H9 (cell line): ENCODE data around the gene ITGBL1. TPM values are rescaled to one million over a fixed set of nuclear protein-coding genes. Genes with fewer than 3 reads are reported as not detected.

ENCODE experiments used
- DNase-seq: peaks from one replicate; pipeline ENCODE4 v3.0.0-alpha.2; 2017
- H2AFZ ChIP-seq: one replicate; pipeline ENCODE4 v1.6.1; 2013; ENCODE audit warnings: mild to moderate bottlenecking, low read length, control low read depth, moderate library complexity
- H2AK5ac ChIP-seq: 2 replicates; pipeline ENCODE4 v1.6.1; 2013; ENCODE audit warnings: low read length, control low read depth, mixed read lengths; ENCODE audit not compliant: insufficient read length
- H2BK120ac ChIP-seq: one replicate; pipeline ENCODE4 v1.6.1; 2013; ENCODE audit warnings: low read depth, mild to moderate bottlenecking, low read length, control low read depth, inconsistent platforms; ENCODE audit not compliant: poor library complexity, severe bottlenecking
- H2BK12ac ChIP-seq: 2 replicates; pipeline ENCODE4 v1.6.1; 2013; ENCODE audit warnings: low read length, control low read depth, mixed read lengths, low read depth; ENCODE audit not compliant: insufficient read length
- H2BK15ac ChIP-seq: 2 replicates; pipeline ENCODE4 v1.6.1; 2013; ENCODE audit warnings: low read depth, low read length, control low read depth
- H2BK20ac ChIP-seq: one replicate; pipeline ENCODE4 v1.6.1; 2013; ENCODE audit warnings: low read depth, mild to moderate bottlenecking, low read length, control low read depth, inconsistent platforms; ENCODE audit not compliant: poor library complexity, severe bottlenecking
- H2BK5ac ChIP-seq: 2 replicates; pipeline ENCODE4 v1.6.1; 2013; ENCODE audit warnings: low read length, control low read depth, mixed read lengths; ENCODE audit not compliant: insufficient read length
- H3K14ac ChIP-seq: 2 replicates; pipeline ENCODE4 v1.6.1; 2013; ENCODE audit warnings: low read length, control low read depth; ENCODE audit not compliant: insufficient read depth
- H3K18ac ChIP-seq: 2 replicates; pipeline ENCODE4 v1.6.1; 2013; ENCODE audit warnings: low read depth, mild to moderate bottlenecking, mixed read lengths, low read length, control low read depth; ENCODE audit not compliant: insufficient read length
- H3K23ac ChIP-seq: 2 replicates; pipeline ENCODE4 v1.6.1; 2013; ENCODE audit warnings: low read length, control low read depth, mixed read lengths, low read depth; ENCODE audit not compliant: insufficient read length
- H3K23me2 ChIP-seq: 2 replicates; pipeline ENCODE4 v1.6.1; 2013; ENCODE audit warnings: low read depth, mild to moderate bottlenecking, mixed read lengths, low read length, control low read depth; ENCODE audit not compliant: insufficient read length, poor library complexity, severe bottlenecking
- H3K27ac ChIP-seq: 2 replicates; pipeline ENCODE4 v1.5.1; 2013; ENCODE audit warnings: low read length, control low read depth, mixed read lengths, low read depth; ENCODE audit not compliant: insufficient read length
- H3K27me3 ChIP-seq: 2 replicates; pipeline ENCODE4 v1.6.1; 2013; ENCODE audit warnings: low read length, control low read depth, inconsistent platforms; ENCODE audit not compliant: insufficient read depth
- H3K4ac ChIP-seq: 2 replicates; pipeline ENCODE4 v1.6.1; 2013; ENCODE audit warnings: low read depth, mild to moderate bottlenecking, control low read depth, inconsistent platforms, low read length, moderate library complexity
- H3K4me1 ChIP-seq: 2 replicates; pipeline ENCODE4 v1.6.1; 2013; ENCODE audit warnings: low read length, control low read depth, inconsistent platforms; ENCODE audit not compliant: insufficient read depth
- H3K4me2 ChIP-seq: 2 replicates; pipeline ENCODE4 v1.6.1; 2013; ENCODE audit warnings: low read length, control low read depth, mixed read lengths; ENCODE audit not compliant: insufficient read length, insufficient read depth
- H3K56ac ChIP-seq: 2 replicates; pipeline ENCODE4 v1.6.1; 2013; ENCODE audit warnings: low read depth, mild to moderate bottlenecking, mixed read lengths, low read length, control low read depth; ENCODE audit not compliant: insufficient read length
- H3K79me1 ChIP-seq: 2 replicates; pipeline ENCODE4 v1.6.1; 2013; ENCODE audit warnings: low read depth, mild to moderate bottlenecking, moderate library complexity, low read length, control low read depth, inconsistent platforms; ENCODE audit not compliant: insufficient read depth, poor library complexity, severe bottlenecking
- H3K79me2 ChIP-seq: 2 replicates; pipeline ENCODE4 v1.6.1; 2013; ENCODE audit warnings: low read length, control low read depth, inconsistent platforms; ENCODE audit not compliant: insufficient read depth
- H3K9ac ChIP-seq: 2 replicates; pipeline ENCODE4 v1.6.1; 2013; ENCODE audit warnings: low read length, control low read depth, mixed read lengths; ENCODE audit not compliant: insufficient read length; ENCODE audit errors: extremely low read depth
- H3K9me3 ChIP-seq: one replicate; pipeline ENCODE4 v1.6.1; 2013; ENCODE audit warnings: low read depth, low read length, inconsistent platforms; ENCODE audit not compliant: control insufficient read depth
- H3T11ph ChIP-seq: one replicate; pipeline ENCODE4 v1.6.1; 2013; ENCODE audit warnings: mild to moderate bottlenecking, low read length, control low read depth, inconsistent platforms
- H4K20me1 ChIP-seq: one replicate; pipeline ENCODE4 v1.6.1; 2013; ENCODE audit not compliant: control insufficient read depth, insufficient read length, insufficient read depth
- H4K5ac ChIP-seq: 2 replicates; pipeline ENCODE4 v1.6.1; 2013; ENCODE audit warnings: low read depth, mild to moderate bottlenecking, mixed read lengths, low read length, control low read depth; ENCODE audit not compliant: insufficient read length
- H4K8ac ChIP-seq: replicated peaks from 2 replicates; pipeline ENCODE4 v1.6.1; 2013; ENCODE audit warnings: low read length, control low read depth, mixed read lengths, low read depth; ENCODE audit not compliant: insufficient read length
- H4K91ac ChIP-seq: 2 replicates; pipeline ENCODE4 v1.6.1; 2013; ENCODE audit warnings: low read depth, mild to moderate bottlenecking, moderate library complexity, mixed read lengths, low read length, control low read depth; ENCODE audit not compliant: insufficient read length
- H3K27ac Mint-ChIP-seq, 3 experiments: 2 replicates in 2 of 3; 3 replicates in 1 of 3; pipeline ENCODE4 v1.8.0; 2020 to 2021; ENCODE audit warnings: mixed read lengths in 3 of 3, mild to moderate bottlenecking in 1 of 3, moderate library complexity in 1 of 3
- H3K27me3 Mint-ChIP-seq: 2 replicates; pipeline ENCODE4 v1.8.0; 2021; ENCODE audit warnings: low read depth, mild to moderate bottlenecking, moderate library complexity, mixed read lengths
- H3K36me3 Mint-ChIP-seq, 3 experiments: 2 replicates in 2 of 3; 3 replicates in 1 of 3; pipeline ENCODE4 v1.8.0; 2020 to 2021; ENCODE audit warnings: low read depth in 3 of 3, mixed read lengths in 3 of 3; ENCODE audit not compliant: insufficient read depth in 1 of 3
- H3K4me1 Mint-ChIP-seq, 2 experiments: 2 replicates each; pipeline ENCODE4 v1.8.0; 2020; ENCODE audit warnings: mixed read lengths in 2 of 2
- H3K4me3 Mint-ChIP-seq, 2 experiments: 2 replicates in 1 of 2; 3 replicates in 1 of 2; pipeline ENCODE4 v1.8.0; 2020 to 2021; ENCODE audit warnings: mild to moderate bottlenecking in 2 of 2, mixed read lengths in 2 of 2, moderate library complexity in 1 of 2
- H3K9me3 Mint-ChIP-seq, 2 experiments: 2 replicates in 1 of 2; 3 replicates in 1 of 2; pipeline ENCODE4 v1.8.0; 2020; ENCODE audit warnings: mild to moderate bottlenecking in 2 of 2, mixed read lengths in 2 of 2, moderate library complexity in 1 of 2
- WGBS: extraction: QIAGEN DNeasy Blood & Tissue Kit; methylation state at CpG from one replicate; pipeline ENCODE4 v1.1.7; 2013; ENCODE audit warnings: missing lambda C conversion rate, low lambda C conversion rate, mixed read lengths; ENCODE audit not compliant: insufficient read length; ENCODE audit errors: extremely low coverage; 5-methylcytosine and 5-hydroxymethylcytosine counted together
- total RNA-seq: library from RNA; stranded (reverse); gene quantifications from 2 replicates; pipeline ENCODE4 v1.2.1, GENCODE V29; 2021
- TF ChIP-seq, protein P1 (sequence below): fragments of 200-600 bp; sonication (generic); conservative IDR thresholded peaks from 3 replicates; pipeline ENCODE4 v1.8.0; 2021; ENCODE audit warnings: antibody characterized with exemption, mild to moderate bottlenecking

ITGBL1 gene
- total RNA-seq, 1 experiment from 2014 or later = not detected

DNA sequence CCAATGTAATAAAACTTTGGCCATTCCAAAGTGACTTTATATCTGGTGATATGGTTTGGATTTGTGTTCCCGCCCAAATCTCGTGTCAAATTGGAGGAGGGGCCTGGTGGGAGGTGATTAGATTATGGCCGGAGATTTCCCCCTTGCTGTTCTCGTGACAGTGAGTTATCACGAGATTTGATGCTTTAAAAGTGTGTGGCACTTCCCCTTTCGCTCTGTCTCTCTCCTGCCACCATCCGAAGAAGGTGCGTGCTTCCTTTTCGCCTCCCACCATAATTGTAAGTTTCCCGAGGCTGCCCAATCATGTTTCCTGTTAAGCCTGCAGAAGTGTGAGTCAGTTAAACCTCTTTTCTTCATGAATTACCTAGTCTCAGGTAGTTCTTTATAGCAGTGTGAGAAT lies 26.9 kb upstream of the ITGBL1 start:
- H3K36me3 Mint-ChIP-seq = no peaks in the 10 kb centered on the region
- H2BK20ac ChIP-seq = no peak overlapping the region
- TF ChIP-seq, protein P1, sequence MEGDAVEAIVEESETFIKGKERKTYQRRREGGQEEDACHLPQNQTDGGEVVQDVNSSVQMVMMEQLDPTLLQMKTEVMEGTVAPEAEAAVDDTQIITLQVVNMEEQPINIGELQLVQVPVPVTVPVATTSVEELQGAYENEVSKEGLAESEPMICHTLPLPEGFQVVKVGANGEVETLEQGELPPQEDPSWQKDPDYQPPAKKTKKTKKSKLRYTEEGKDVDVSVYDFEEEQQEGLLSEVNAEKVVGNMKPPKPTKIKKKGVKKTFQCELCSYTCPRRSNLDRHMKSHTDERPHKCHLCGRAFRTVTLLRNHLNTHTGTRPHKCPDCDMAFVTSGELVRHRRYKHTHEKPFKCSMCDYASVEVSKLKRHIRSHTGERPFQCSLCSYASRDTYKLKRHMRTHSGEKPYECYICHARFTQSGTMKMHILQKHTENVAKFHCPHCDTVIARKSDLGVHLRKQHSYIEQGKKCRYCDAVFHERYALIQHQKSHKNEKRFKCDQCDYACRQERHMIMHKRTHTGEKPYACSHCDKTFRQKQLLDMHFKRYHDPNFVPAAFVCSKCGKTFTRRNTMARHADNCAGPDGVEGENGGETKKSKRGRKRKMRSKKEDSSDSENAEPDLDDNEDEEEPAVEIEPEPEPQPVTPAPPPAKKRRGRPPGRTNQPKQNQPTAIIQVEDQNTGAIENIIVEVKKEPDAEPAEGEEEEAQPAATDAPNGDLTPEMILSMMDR = no peak
- no peak overlapping the region for H3K4ac ChIP-seq
- no peak overlapping the region for H3K4me3 Mint-ChIP-seq
- H2BK12ac ChIP-seq = no peak overlapping the region
- no peak overlapping the region for H3K14ac ChIP-seq
- no peaks in the 10 kb centered on the region for H3K9me3 Mint-ChIP-seq
- no peaks in the 10 kb centered on the region for H3K79me1 ChIP-seq
- H2AK5ac ChIP-seq = no peak overlapping the region
- no peaks in the 10 kb centered on the region for H3K4me1 ChIP-seq
- no peaks in the 10 kb centered on the region for H4K20me1 ChIP-seq
- no peak overlapping the region for H3K27ac ChIP-seq
- no peak overlapping the region for H3K23ac ChIP-seq
- H4K5ac ChIP-seq = no peak overlapping the region
- no CpG with 5 or more reads among the region's 10 CpGs for WGBS
- H2BK15ac ChIP-seq = no peak overlapping the region
- no peak overlapping the region for H3K27ac Mint-ChIP-seq
- H3K9ac ChIP-seq = no peak overlapping the region
- H2BK5ac ChIP-seq = no peak overlapping the region
- no peak overlapping the region for H3T11ph ChIP-seq
- no peaks in the 10 kb centered on the region for H3K9me3 ChIP-seq
- no peak overlapping the region for H4K8ac ChIP-seq
- H3K27me3 Mint-ChIP-seq = peaks cover 2% of the 10 kb centered on the region; the same call in 1 of the 2 replicates
- no peaks in the 10 kb centered on the region for H3K79me2 ChIP-seq
- H2AFZ ChIP-seq = no peak overlapping the region
- no peak overlapping the region for H3K56ac ChIP-seq
- no peaks in the 10 kb centered on the region for H3K4me1 Mint-ChIP-seq
- H4K91ac ChIP-seq = no peak overlapping the region
- H2BK120ac ChIP-seq = no peak overlapping the region
- no peaks in the 10 kb centered on the region for H3K27me3 ChIP-seq
- H3K4me2 ChIP-seq = no peak overlapping the region
- no peak for DNase-seq
- H3K23me2 ChIP-seq = no peaks in the 10 kb centered on the region
- H3K18ac ChIP-seq = no peak overlapping the region
